Measurements from ENCODE around the gene SIK1.
"Not testable (repeated sequence)": the region's sequence is repeated elsewhere in the genome, so short reads cannot be mapped to it uniquely, and the experiment has no call there.

- not testable (repeated sequence) for TF ChIP-seq POLR2A (IDR thresholded peaks at IDR 0.05; ENCODE audit: low read depth, low read length); TAF1 (IDR thresholded peaks at IDR 0.05; ENCODE audit: borderline replicate concordance, low read depth, low read length)
Observed at GRCh38 chr21:43451850-43452249, 24.9 kb upstream of the SIK1 start.
